OCI-LY7 (cell line): ENCODE data around the gene KCNJ5. TPM values are rescaled to one million over a fixed set of nuclear protein-coding genes. Genes with fewer than 3 reads are reported as not detected.

Source experiments
- BruUV-seq: library from RNA; stranded (reverse); fragments of 400-500 nt; replicated peaks from 2 replicates; lab custom pipeline; 2021; lab: Mats Ljungman, UMichigan
- CTCF ChIA-PET: fragments of 300-600 bp; sonication (Branson Sonifier 250); formaldehyde crosslinking; loops from one replicate; lab custom pipeline; 2022; ENCODE audit warnings: antibody characterized with exemption; ENCODE audit not compliant: unreplicated experiment; lab: Charles Lee
- POLR2A ChIA-PET: fragments of 300-600 bp; sonication (Branson Sonifier 250); formaldehyde crosslinking; loops from one replicate; lab custom pipeline; 2022; ENCODE audit warnings: antibody characterized with exemption; lab: Charles Lee
- DNase-seq: peaks from one replicate; pipeline ENCODE4 v3.0.0-alpha.2; 2015; ENCODE audit warnings: low spot score
- H2AFZ ChIP-seq: fragments of 200-600 bp; sonication (generic), shearing (Covaris generic); 2 replicates; pipeline ENCODE4 v1.6.1; 2014; ENCODE audit warnings: mild to moderate bottlenecking, antibody characterized with exemption, low read length, moderate library complexity
- H3K27ac ChIP-seq: fragments of 200-600 bp; sonication (generic); 2 replicates; pipeline ENCODE4 v1.5.1; 2014; ENCODE audit warnings: mixed run types, low read depth, mild to moderate bottlenecking, moderate library complexity, low read length, inconsistent platforms; ENCODE audit not compliant: poor library complexity, severe bottlenecking
- H3K36me3 ChIP-seq: fragments of 200-600 bp; sonication (generic); 2 replicates; pipeline ENCODE4 v1.6.1; 2014; ENCODE audit warnings: mild to moderate bottlenecking, antibody characterized with exemption, low read length, moderate library complexity, mixed read lengths; ENCODE audit not compliant: insufficient read depth
- H3K4me1 ChIP-seq: fragments of 200-600 bp; sonication (generic); 2 replicates; pipeline ENCODE4 v1.5.1; 2014; ENCODE audit warnings: mild to moderate bottlenecking, low read length; ENCODE audit not compliant: insufficient read depth, poor library complexity, severe bottlenecking
- H3K4me2 ChIP-seq: fragments of 200-600 bp; sonication (generic); 2 replicates; pipeline ENCODE4 v1.6.1; 2014; ENCODE audit warnings: mild to moderate bottlenecking, low read length
- H3K4me3 ChIP-seq: fragments of 200-600 bp; sonication (generic); 2 replicates; pipeline ENCODE4 v1.5.1; 2014; ENCODE audit warnings: mild to moderate bottlenecking, low read depth, low read length; ENCODE audit not compliant: poor library complexity, severe bottlenecking
- H3K79me2 ChIP-seq: fragments of 200-600 bp; sonication (generic); 2 replicates; pipeline ENCODE4 v1.6.1; 2016; ENCODE audit warnings: low read depth, mild to moderate bottlenecking, low read length, moderate library complexity, mixed read lengths; ENCODE audit not compliant: insufficient read depth
- H3K9me2 ChIP-seq: fragments of 200-600 bp; sonication (generic); 2 replicates; pipeline ENCODE4 v1.6.1; 2016; ENCODE audit warnings: mild to moderate bottlenecking, low read length, mixed read lengths; ENCODE audit not compliant: insufficient read depth
- H3K9me3 ChIP-seq: fragments of 200-600 bp; sonication (generic); 2 replicates; pipeline ENCODE4 v1.6.1; 2014; ENCODE audit warnings: mild to moderate bottlenecking, mixed run types, low read length, mixed read lengths
- H4K20me1 ChIP-seq: fragments of 200-600 bp; sonication (generic); 2 replicates; pipeline ENCODE4 v1.6.1; 2014; ENCODE audit warnings: mild to moderate bottlenecking, antibody characterized with exemption, low read length, moderate library complexity, mixed read lengths; ENCODE audit not compliant: insufficient read depth
- CTCF ChIP-seq: fragments of 200-600 bp; sonication (generic); conservative IDR thresholded peaks from 2 replicates; pipeline ENCODE4 v1.5.1; 2014; ENCODE audit warnings: mild to moderate bottlenecking, antibody characterized with exemption, low read length, moderate library complexity, mixed read lengths
- EZH2phosphoT487 ChIP-seq: fragments of 200-600 bp; sonication (generic); IDR thresholded peaks from 2 replicates; pipeline ENCODE4 v1.6.1; 2018; ENCODE audit warnings: low read depth, borderline replicate concordance, mild to moderate bottlenecking, mixed run types, antibody characterized with exemption, low read length, moderate library complexity, mixed read lengths
- intact Hi-C: fragments of 100-400 bp; cut with micrococcal nuclease; formaldehyde crosslinking; loops from one replicate; pipeline ENCODE4 v1.10.0; 2022; ENCODE audit not compliant: unreplicated experiment
- total RNA-seq, 2 experiments: library from RNA; depleted of rRNA in 1 of 2; stranded (reverse); fragments of >200 nt in 1 of 2; shearing (Covaris generic) in 1 of 2; gene quantifications; 2 replicates each; pipeline ENCODE4 v1.2.3, GENCODE V29; 2014 to 2022

The KCNJ5 gene
- total RNA-seq, 2 experiments from 2014 or later: not detected

- Histone ChIP-seq H4K20me1 (no peaks in the 10 kb centered on the region), H2AFZ (no peak overlapping the region), H3K79me2 (no peaks in the 10 kb centered on the region), H3K4me3 (no peak overlapping the region), H3K27ac (no peak overlapping the region), H3K9me3 (no peaks in the 10 kb centered on the region), H3K9me2 (no peaks in the 10 kb centered on the region), H3K4me2 (no peak overlapping the region), H3K4me1 (no peaks in the 10 kb centered on the region), H3K36me3 (no peaks in the 10 kb centered on the region)
- CTCF ChIA-PET: no interaction called here
- TF ChIP-seq EZH2phosphoT487 (no peak), CTCF (no peak)
- BruUV-seq: no TSS peak
- POLR2A ChIA-PET: no interaction called here
- no peak for DNase-seq
- intact Hi-C loops: no loop called here
Measured at GRCh38 chr11:128896356-128896755, 5.2 kb downstream of the KCNJ5 start.

DNA sequence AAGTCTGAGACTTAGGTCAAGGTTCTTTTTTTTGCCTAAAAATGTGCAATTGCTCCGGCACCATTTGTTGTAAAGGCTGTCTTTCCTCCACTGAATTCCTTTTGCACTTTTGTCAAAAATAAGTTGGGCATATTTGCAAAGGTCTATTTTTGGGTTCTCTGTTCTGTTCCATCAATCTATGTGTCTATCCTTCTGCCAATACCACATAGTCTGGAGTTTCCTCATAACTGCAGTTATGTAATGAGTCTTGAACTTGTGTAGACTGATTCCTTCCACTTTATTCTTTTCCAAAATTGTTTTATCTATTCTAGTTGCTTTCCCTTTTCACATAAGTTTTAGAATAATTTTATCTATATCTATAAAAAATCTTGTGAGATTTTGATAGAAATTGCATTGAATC, 6.7 kb downstream of the KCNJ5 start:
- Histone ChIP-seq H2AFZ (no peak overlapping the region), H3K27ac (no peak overlapping the region), H3K4me1 (no peaks in the 10 kb centered on the region), H4K20me1 (no peaks in the 10 kb centered on the region), H3K36me3 (no peaks in the 10 kb centered on the region), H3K79me2 (no peaks in the 10 kb centered on the region), H3K9me3 (no peaks in the 10 kb centered on the region), H3K9me2 (no peaks in the 10 kb centered on the region), H3K4me3 (no peak overlapping the region), H3K4me2 (no peak overlapping the region)
- intact Hi-C loops: no loop called here
- no peak for DNase-seq
- TF ChIP-seq EZH2phosphoT487: no peak
- POLR2A ChIA-PET: no interaction called here
- no TSS peak for BruUV-seq
- CTCF ChIA-PET: no interaction called here

DNA sequence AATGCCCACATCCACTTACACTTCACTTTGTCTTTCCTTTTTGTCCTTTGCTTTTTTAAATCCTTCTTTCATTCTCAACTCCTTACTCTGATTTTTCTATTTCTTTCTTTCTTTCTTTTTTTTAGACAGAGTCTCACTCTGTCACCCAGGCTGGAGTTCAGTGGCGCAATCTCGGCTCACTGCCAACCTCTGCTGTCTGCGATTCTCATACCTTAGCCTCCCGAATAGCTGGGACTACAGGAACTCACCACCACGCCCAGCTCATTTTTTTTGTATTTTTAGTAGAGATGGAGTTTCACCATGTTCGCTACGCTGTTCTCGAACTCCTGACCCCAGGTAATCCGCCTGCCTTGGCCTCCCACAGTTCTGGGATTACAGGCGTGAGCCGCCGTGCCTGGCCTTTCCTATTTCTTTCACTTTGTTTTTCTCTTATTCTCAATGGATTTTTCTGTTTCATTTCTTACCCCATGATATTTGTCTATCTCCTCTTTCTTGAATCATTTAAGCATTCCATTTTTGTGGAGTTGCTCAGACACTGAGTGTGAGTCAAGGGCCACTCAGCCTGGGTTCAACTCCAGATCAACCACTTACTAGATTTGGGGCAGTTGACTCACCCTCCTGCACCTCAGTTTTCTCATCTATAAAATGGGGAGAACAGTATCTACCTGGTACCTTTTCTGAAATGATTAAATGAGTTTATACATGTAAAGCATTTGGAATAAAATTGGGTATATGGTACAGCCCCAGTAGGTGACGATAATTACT, 7.6 kb downstream of the KCNJ5 start:
- no peaks in the 10 kb centered on the region for H3K36me3 ChIP-seq
- H3K4me1 ChIP-seq: no peaks in the 10 kb centered on the region
- POLR2A ChIA-PET: no interaction called here
- H2AFZ ChIP-seq: no peak overlapping the region
- no peaks in the 10 kb centered on the region for H4K20me1 ChIP-seq
- no peak for TF ChIP-seq EZH2phosphoT487
- no peak for TF ChIP-seq CTCF
- H3K9me2 ChIP-seq: no peaks in the 10 kb centered on the region
- no peaks in the 10 kb centered on the region for H3K9me3 ChIP-seq
- no peak overlapping the region for H3K4me3 ChIP-seq
- CTCF ChIA-PET: no interaction called here
- no peak overlapping the region for H3K4me2 ChIP-seq
- BruUV-seq: no TSS peak
- H3K27ac ChIP-seq: no peak overlapping the region
- no peak for DNase-seq
- intact Hi-C loops: no loop called here
- H3K79me2 ChIP-seq: no peaks in the 10 kb centered on the region
